K562 (cell line): ENCODE measurements around the gene FMNL3. TPM values are rescaled to one million over a fixed set of nuclear protein-coding genes. Genes with fewer than 3 reads are reported as not detected.
A peak's percentile ranks its signal among the peaks of the same experiment; 100 is the strongest.

ENCODE experiments used
- C11orf30 ChIP-seq: fragments of 450-650 bp; IDR thresholded peaks from 2 replicates; pipeline ENCODE4 v1.6.1; 2016; ENCODE audit warnings: low read depth, mild to moderate bottlenecking
- DEAF1 ChIP-seq: fragments of 450-650 bp; formaldehyde crosslinking; IDR thresholded peaks from 2 replicates; pipeline ENCODE4 v1.4.0; 2020; ENCODE audit warnings: mild to moderate bottlenecking, moderate library complexity
- FOXM1 ChIP-seq, 2 experiments: fragments of 450-650 bp in 1 of 2; sonication (generic) in 1 of 2; formaldehyde crosslinking in 1 of 2; IDR thresholded peaks; 2 replicates each; pipeline versions ENCODE4 v1.6.1 to v1.9.0; 2017 to 2022; ENCODE audit warnings: low read depth in 2 of 2, mild to moderate bottlenecking in 2 of 2, missing genetic modification reagents in 1 of 2, moderate library complexity in 1 of 2
- MAFF ChIP-seq: IDR thresholded peaks from 2 replicates; pipeline ENCODE4 v1.6.1; 2012; ENCODE audit warnings: low read length, improper control_type of control experiment
- PKNOX1 ChIP-seq: fragments of 450-650 bp; IDR thresholded peaks from 2 replicates; pipeline ENCODE4 v1.6.1; 2016
- POLR2G ChIP-seq: fragments of 200-400 bp; formaldehyde crosslinking; IDR thresholded peaks from 2 replicates; pipeline ENCODE4 v1.6.1; 2017; ENCODE audit warnings: low read depth, mild to moderate bottlenecking, antibody characterized with exemption, low read length, moderate library complexity
- RAD21 ChIP-seq, 2 experiments: fragments of 250-450 bp in 1 of 2; fragments of 450-650 bp in 1 of 2; sonication (Bioruptor Pico) in 1 of 2; formaldehyde crosslinking in 1 of 2; IDR thresholded peaks in 1 of 2; conservative IDR thresholded peaks in 1 of 2; 2 replicates each; pipeline versions ENCODE4 v1.4.0 to v1.8.0; 2020 to 2022; ENCODE audit warnings: mild to moderate bottlenecking in 2 of 2, moderate library complexity in 1 of 2
- REST ChIP-seq, 2 experiments: fragments of 450-650 bp; formaldehyde crosslinking in 1 of 2; IDR thresholded peaks; 2 replicates each; pipeline versions ENCODE4 v1.4.0 to v1.6.1; 2014 to 2020; ENCODE audit warnings: mild to moderate bottlenecking in 2 of 2, borderline replicate concordance in 1 of 2, low read depth in 1 of 2
- STAT5B ChIP-seq: fragments of 250-450 bp; sonication (Bioruptor Pico); IDR thresholded peaks from 2 replicates; pipeline ENCODE4 v1.8.0; 2021; ENCODE audit warnings: mild to moderate bottlenecking, inconsistent platforms
- XRCC5 ChIP-seq: fragments of 200-400 bp; formaldehyde crosslinking; IDR thresholded peaks from 2 replicates; pipeline ENCODE4 v1.6.1; 2017; ENCODE audit warnings: low read depth, mild to moderate bottlenecking, low read length
- YY1 ChIP-seq, 3 experiments: IDR thresholded peaks; 2 replicates each; pipeline ENCODE4 v1.6.1; 2011; ENCODE audit warnings: low read length in 2 of 3, mild to moderate bottlenecking in 2 of 3, moderate library complexity in 2 of 3, borderline replicate concordance in 1 of 3, control low read depth in 1 of 3, low read depth in 1 of 3; ENCODE audit not compliant: insufficient read depth in 3 of 3, insufficient replicate concordance in 2 of 3, control insufficient read depth in 1 of 3, insufficient read length in 1 of 3; ENCODE audit errors: extremely low read depth in 1 of 3
- ZNF133 ChIP-seq: fragments of 250-450 bp; sonication (Bioruptor Pico); IDR thresholded peaks from 2 replicates; pipeline ENCODE4 v1.4.0; 2020; ENCODE audit warnings: mild to moderate bottlenecking
- polyA plus RNA-seq, 8 experiments: library from polyadenylated mRNA; depleted of rRNA in 4 of 8; stranded (reverse) in 5 of 8; unstranded in 3 of 8; fragments of >200 nt; fragmentation: Nextera tagmentation in 2 of 8; fragmentation: Illumina TruSeq in 1 of 8; extraction: Ambion mirVana in 2 of 8; extraction: Trizol in 1 of 8; gene quantifications; 2 replicates each; pipeline versions ENCODE4 v1.2.1 to v1.2.3, GENCODE V29; 2011 to 2014; ENCODE audit warnings: inconsistent platforms in 1 of 8, missing spikeins in 1 of 8
- total RNA-seq, 7 experiments: library from RNA; depleted of rRNA in 6 of 7; stranded (reverse); fragments of >200 nt in 6 of 7; fragmentation: Illumina TruSeq in 2 of 7; extraction: Trizol in 2 of 7; gene quantifications; 2 replicates each; pipeline versions ENCODE4 v1.2.1 to v1.2.3, GENCODE V29; 2011 to 2021; ENCODE audit warnings: low replicate concordance in 1 of 7

The FMNL3 gene
- total and polyA plus RNA-seq, 9 of the 15 experiments (the other 6 are each of a cell fraction or from before 2014, with no cell fraction given), result 0.49 to 14.4 (median 6.8) TPM

- no peak for TF ChIP-seq STAT5B
- TF ChIP-seq DEAF1 (CRISPR knock-in tag), result peak; percentile 30; the same call in 1 of the 2 replicates
- no peak for TF ChIP-seq ZNF133 (CRISPR knock-in tag)
- no peak for TF ChIP-seq FOXM1 (IDR thresholded peaks at IDR 0.05; ENCODE audit: low read depth)
- no peak for TF ChIP-seq FOXM1 (CRISPR knock-in tag; IDR thresholded peaks at IDR 0.05; ENCODE audit: low read depth)
- peak; percentile 41; the same call in 1 of the 2 replicates for TF ChIP-seq XRCC5
- TF ChIP-seq C11orf30, result 0 out of 2 replicates have a peak, but pooled peaks have one; percentile 22
- peak; percentile 46; the same call in 1 of the 2 replicates for TF ChIP-seq PKNOX1
- TF ChIP-seq REST (IDR thresholded peaks at IDR 0.05; ENCODE audit: borderline replicate concordance), result peak; percentile 52
- no peak for TF ChIP-seq REST (CRISPR knock-in tag; IDR thresholded peaks at IDR 0.05; ENCODE audit: low read depth)
- 0 out of 2 replicates have a peak, but pooled peaks have one; percentile 16 for TF ChIP-seq POLR2G
- TF ChIP-seq YY1 (IDR thresholded peaks at IDR 0.05; ENCODE audit: borderline replicate concordance in 1 of 3, control insufficient read depth in 1 of 3, extremely low read depth in 1 of 3, insufficient read depth in 3 of 3, insufficient read length in 1 of 3, insufficient replicate concordance in 2 of 3, low read depth in 1 of 3, low read length in 2 of 3), result peak in 2 of 3 experiments; percentile 27 to 50
- TF ChIP-seq MAFF, result no peak
- peak; percentile 50 to 84 for TF ChIP-seq RAD21 (CRISPR knock-in tag; conservative IDR thresholded peaks at IDR 0.05 in 1 of 2, IDR thresholded peaks at IDR 0.05 in 1 of 2)
These were observed 70.0 kb downstream of the FMNL3 start (continued) for GRCh38 chr12:49636979-49637755.
